ENCODE measurements around the gene CHRNB4. TPM values are rescaled to one million over a fixed set of nuclear protein-coding genes. Genes with fewer than 3 reads are reported as not detected.

CHRNB4 gene
- total and polyA plus RNA-seq, 10 of the 15 experiments (the other 5 are each of a cell fraction or from before 2014, with no cell fraction given), result 0.10 TPM; not detected in 9

GRCh38 chr15:78637776-78638435 lies 3.1 kb downstream of the CHRNB4 start:
- TF ChIP-seq BCLAF1 (IDR thresholded peaks at IDR 0.05) (no peak), USF2 (IDR thresholded peaks at IDR 0.05; ENCODE audit: borderline replicate concordance, low read depth, low read length) (no peak), FOXK2 (IDR thresholded peaks at IDR 0.05) (no peak), POU2F2 (IDR thresholded peaks at IDR 0.05; ENCODE audit: borderline replicate concordance, low read depth, low read length) (no peak), MEF2A (IDR thresholded peaks at IDR 0.05; ENCODE audit: insufficient read depth, low read depth, low read length) (no peak)
- peaks cover 3% of the 10 kb centered on the region; the same call in 2 of the 3 replicates for H3K9me3 ChIP-seq (replicated peaks; ENCODE audit: control insufficient read depth, insufficient read depth, low read length)
- H3K4me1 ChIP-seq (ENCODE audit: control insufficient read depth, insufficient read depth, low read length), result no peaks in the 10 kb centered on the region
- no peaks in the 10 kb centered on the region; a peak in 1 of 4 replicates for H3K36me3 ChIP-seq (ENCODE audit: control insufficient read depth in 2 of 2, insufficient read depth in 2 of 2, low read length in 1 of 2)
- intact Hi-C loops (cut with micrococcal nuclease; ENCODE audit: unreplicated experiment), result loop anchor here (1.0 kb wide), 1 partner anchor 71 kb away; no protein-coding TSS in a partner anchor
- no peaks in the 10 kb centered on the region for H4K20me1 ChIP-seq (ENCODE audit: control insufficient read depth, insufficient read depth)
- no peak overlapping the region for H3K4me3 ChIP-seq
- no peak overlapping the region for H3K9ac ChIP-seq (ENCODE audit: control insufficient read depth, insufficient read depth, low read length)
- 15% methylated on average over 4 of the region's 4 CpGs for WGBS (ENCODE audit: insufficient coverage, insufficient replicate concordance, low lambda C conversion rate, missing lambda C conversion rate)
- in situ Hi-C loops (cut with MboI), result no loop called here
- FAIRE-seq (no peak), ATAC-seq (no peak), DNase-seq (ENCODE audit: low read depth, low spot score) (no peak)
- SMC1A ChIA-PET (ENCODE audit: uncharacterized antibody, unreplicated experiment), result interaction anchor here (4.0 kb wide), 1 partner anchor 70 kb away, joined by 24 read pairs; no protein-coding TSS in a partner anchor
- H3K27me3 ChIP-seq (replicated peaks in 1 of 2; ENCODE audit: control insufficient read depth in 2 of 2, insufficient read depth in 2 of 2, low read length in 1 of 2), result peaks cover 3 to 4% of the 10 kb centered on the region in 2 experiments; a peak in 3 of 4 replicates
- no TSS peak for BruUV-seq (replicated peaks)
- RAD21 ChIA-PET (ENCODE audit: unreplicated experiment), result interaction anchor here (0.8 to 3.0 kb wide), 5 partner anchors 17 to 74 kb away, joined by 3 to 19 read pairs (median 5); partner anchors contain the start of gene CHRNA3
- POLR2A ChIA-PET, result interaction anchor here (0.6 kb wide), 2 partner anchors 10 to 73 kb away, joined by 5 read pairs; no protein-coding TSS in a partner anchor
- no peak overlapping the region for H3K27ac ChIP-seq (ENCODE audit: control insufficient read depth, insufficient read depth)
- H2AFZ ChIP-seq (ENCODE audit: control insufficient read depth, low read depth, low read length), result no peak overlapping the region
- no peak overlapping the region for H3K4me2 ChIP-seq (ENCODE audit: control insufficient read depth, insufficient read depth)
- H3K79me2 ChIP-seq (ENCODE audit: control insufficient read depth, insufficient read depth, low read length), result no peaks in the 10 kb centered on the region
- CTCF ChIA-PET, result interaction anchor here (0.9 to 7.3 kb wide), 3 partner anchors 24 to 72 kb away, joined by 3 to 95 read pairs (median 7); no protein-coding TSS in a partner anchor
